DMS114 treated with DMSO at 0.1 percent for 48 hours (cell line): ENCODE measurements around the gene PLEKHA7.

Source experiments
- DNase-seq: peaks from one replicate; lab custom pipeline; 2025; ENCODE audit not compliant: unreplicated experiment; lab: John Stamatoyannopoulos, UW

The PLEKHA7 gene

GRCh38 chr11:16844268-16844771 is 169.9 kb downstream of the PLEKHA7 start:
- DNase-seq = no peak

- no peak for DNase-seq
Observed at GRCh38 chr11:16843294-16843693, 170.9 kb downstream of the PLEKHA7 start.

- no peak for DNase-seq
Observed at GRCh38 chr11:16841984-16842383, 172.2 kb downstream of the PLEKHA7 start.

DNA sequence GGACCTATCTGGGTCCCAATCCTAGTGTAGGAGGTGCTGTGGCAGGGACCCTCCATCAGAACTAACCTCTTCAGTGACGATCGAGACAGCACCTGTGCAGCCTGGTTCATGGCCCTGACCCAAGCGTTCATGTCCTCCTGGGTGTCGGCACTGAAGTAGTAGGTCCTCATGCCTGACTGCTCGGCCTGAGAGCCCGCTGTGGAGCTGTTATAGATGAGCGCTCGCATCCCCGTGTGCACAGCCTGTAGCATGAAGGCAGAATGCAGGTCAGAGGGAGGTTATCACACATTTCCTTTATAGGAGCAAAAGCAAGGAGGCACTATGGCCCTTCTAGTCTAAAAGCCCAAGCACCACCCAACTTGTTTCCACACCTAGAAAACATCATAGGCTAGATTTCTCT is 172.7 kb downstream of the PLEKHA7 start:
- no peak for DNase-seq

DNA sequence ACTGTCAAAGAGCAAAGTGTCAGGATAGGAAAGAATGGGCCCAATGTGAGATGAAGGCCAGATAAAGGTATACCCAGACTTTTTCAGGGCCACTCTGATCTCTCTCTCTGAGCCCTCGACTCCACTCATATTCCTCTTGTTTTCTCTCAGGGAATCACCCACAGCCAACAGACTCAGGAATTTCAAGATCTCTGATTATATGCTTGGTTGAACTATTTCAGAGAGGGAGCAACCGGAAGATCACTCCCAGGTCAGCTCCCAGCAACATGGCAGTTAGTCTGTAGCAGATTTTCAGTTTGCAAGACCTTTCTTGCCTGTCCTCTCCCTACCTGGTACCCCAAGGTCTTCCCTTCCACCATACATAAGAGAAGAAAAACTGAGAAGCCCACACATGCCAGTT is 173.3 kb downstream of the PLEKHA7 start:
- no peak for DNase-seq

DNA sequence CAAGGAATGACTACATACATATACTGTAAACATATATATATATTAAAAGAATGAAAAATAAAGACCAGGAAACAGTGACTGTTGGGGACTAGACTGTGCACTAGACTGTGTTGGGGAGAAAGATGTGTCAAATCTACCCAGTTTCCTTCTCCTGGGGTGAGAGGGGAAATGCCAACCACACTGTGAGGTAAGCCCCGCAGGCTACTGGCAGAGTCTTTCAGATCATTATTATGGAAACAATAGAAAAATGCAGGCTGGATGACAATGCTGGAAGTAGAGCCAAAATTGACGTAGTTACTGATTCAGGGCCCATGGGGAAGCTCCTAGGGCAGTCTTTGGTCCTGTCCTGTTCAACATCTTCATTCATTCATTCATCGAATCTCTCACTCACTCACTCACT is 174.4 kb downstream of the PLEKHA7 start:
- no peak for DNase-seq

DNA sequence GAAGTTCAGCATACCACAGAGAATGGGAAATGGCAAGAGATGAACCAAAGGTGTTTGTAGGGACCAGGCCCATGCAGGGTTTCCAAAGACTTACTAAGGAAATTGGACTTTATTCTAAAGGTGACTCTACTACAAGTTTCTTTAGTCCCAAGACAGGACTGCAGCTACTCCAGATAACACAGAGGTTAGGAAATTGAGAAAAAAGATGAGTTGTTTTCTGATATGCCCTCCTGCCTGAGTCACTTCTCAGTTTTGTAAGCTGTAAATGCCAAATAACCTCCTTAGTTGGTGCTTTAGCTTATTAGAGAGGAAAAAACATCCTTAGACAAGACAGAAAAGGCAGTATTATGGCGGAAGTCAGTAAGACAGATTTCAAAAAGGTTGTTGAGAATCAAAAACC is 179.8 kb downstream of the PLEKHA7 start:
- DNase-seq = no peak

- DNase-seq = no peak
Observed at GRCh38 chr11:16833026-16833425, 181.2 kb downstream of the PLEKHA7 start.

- DNase-seq = no peak
Observed at GRCh38 chr11:16832193-16832539, 182.0 kb downstream of the PLEKHA7 start.

- no peak for DNase-seq
Observed at GRCh38 chr11:16831316-16832192, 182.7 kb downstream of the PLEKHA7 start.

DNA sequence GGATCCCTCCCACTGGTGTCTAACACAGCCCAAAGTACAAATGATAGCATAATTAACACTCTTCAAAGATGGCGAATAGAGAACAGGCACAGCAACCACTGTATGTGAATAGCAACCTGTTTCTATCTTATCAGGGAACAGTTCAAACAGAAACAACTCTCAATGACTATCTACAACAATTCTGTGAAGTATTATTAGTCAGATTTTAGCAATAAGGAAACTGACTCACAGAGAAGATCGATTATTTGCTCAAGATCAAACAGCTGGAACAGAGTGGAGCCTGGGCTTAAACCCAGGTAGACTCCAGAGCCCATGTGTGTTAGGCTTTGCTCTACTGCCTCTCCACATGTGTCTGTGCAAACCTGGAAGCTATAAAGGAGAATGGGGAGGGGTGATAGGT is 187.1 kb downstream of the PLEKHA7 start:
- no peak for DNase-seq

- no peak for DNase-seq
Observed at GRCh38 chr11:16825968-16826367, 188.2 kb downstream of the PLEKHA7 start.

- no peak for DNase-seq
Observed at GRCh38 chr11:16825101-16825500, 189.1 kb downstream of the PLEKHA7 start.

DNA sequence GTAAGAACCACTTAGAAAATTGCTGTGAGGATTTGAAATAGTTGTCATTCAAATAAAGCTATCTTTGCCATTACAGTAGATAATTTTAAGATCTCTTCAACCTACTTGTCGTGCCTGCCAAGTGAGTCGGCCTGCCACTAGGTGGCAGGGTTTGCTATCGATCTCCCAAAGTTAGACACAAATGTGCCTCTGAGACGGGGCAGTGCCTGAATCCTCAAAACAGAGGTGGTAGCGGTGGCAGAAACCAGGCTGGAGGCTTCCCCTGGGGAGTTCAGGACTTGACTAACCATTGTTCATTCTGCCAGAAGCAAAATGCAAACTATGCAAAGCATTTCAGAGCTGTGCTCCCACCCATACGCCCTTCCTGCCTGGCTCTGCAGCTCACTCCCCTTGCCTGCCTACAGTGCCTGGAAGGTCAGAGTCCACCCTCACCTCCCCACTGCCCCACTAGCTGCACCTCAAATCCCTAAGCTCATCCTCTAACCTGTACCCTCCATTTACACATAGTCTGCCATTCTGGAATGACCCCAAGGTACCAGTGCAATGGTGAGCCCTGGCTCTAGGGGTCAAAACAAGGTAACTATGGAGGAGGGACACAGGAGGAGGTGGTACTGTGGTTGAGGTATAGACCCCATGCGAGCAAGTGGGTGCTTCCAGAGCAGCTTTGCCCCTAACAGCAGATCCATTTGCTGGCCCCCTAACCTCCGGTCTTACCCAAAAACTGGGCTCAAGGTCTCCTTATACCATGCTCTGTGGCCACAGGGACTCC is 193.7 kb downstream of the PLEKHA7 start:
- peak; percentile 10 for DNase-seq

GRCh38 chr11:16818284-16818683 is 195.9 kb downstream of the PLEKHA7 start:
- no peak for DNase-seq

DNA sequence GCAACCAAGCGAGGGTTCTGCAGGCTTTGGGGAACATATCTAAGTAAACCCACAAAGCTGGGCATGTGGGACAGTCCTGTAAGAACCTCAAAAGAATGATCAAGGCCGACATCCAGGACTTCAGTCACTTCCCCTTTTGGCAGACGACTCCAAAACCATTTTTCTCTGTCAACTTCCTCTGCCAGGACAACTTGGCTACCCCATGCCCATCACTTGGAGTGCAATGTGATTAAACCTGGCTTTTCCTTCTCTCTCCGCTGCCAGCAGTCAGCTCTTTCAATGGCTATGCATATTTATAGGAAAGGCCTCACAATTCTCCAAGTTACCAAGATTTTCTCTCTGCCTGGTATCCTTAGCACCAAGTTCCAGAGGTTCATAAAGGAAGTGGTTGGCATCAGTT is 196.9 kb downstream of the PLEKHA7 start:
- DNase-seq = no peak

GRCh38 chr11:16816358-16817270 is 197.6 kb downstream of the PLEKHA7 start:
- no peak for DNase-seq

GRCh38 chr11:16815047-16815767 is 199.0 kb downstream of the PLEKHA7 start:
- no peak for DNase-seq

DNA sequence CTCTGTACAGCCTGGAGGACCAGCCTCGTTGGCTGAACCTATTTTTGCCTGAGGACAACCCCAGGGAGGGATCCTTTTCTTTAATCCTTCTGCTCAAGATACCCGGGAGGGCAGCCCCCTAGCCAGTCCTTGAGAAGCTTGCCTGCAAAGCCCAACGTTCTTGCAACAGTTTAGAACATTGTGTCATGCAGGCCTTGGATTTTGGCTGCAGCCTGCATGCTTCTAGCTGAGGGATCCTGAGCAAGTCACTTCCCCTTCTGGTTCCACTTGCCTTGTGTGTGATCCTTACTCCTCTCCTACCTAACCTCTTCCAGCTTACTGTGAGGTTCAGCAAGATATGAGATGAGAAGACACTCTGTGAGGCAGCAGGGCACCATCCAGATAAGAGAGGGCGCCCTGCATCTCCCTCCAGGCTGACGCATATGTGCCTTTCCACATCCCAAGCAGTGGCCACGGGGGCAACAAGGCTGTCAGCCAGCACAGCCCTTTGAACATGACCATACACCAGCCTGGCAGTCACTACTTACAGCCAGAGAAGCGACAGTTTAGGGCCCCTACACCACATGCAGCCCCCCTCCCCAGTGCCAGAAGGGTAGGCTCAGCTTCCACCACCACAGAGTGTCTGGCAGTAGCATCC is 199.7 kb downstream of the PLEKHA7 start:
- DNase-seq = no peak

GRCh38 chr11:16813126-16813525 is 201.1 kb downstream of the PLEKHA7 start:
- DNase-seq = no peak
